HepG2 (cell line): ENCODE data around the gene NXPH1. TPM values are rescaled to one million over a fixed set of nuclear protein-coding genes. Genes with fewer than 3 reads are reported as not detected.

Experiments
- ATAC-seq: fragments of 200-7000 bp; cut with Tn5 transposase; 3 replicates; pipeline ENCODE4 v1.9.1; 2020; ENCODE audit warnings: mild to moderate bottlenecking, moderate library complexity
- BruUV-seq: library from RNA; stranded (reverse); fragments of 400-500 nt; replicated peaks from 2 replicates; lab custom pipeline; 2021; lab: Mats Ljungman, UMichigan
- CTCF ChIA-PET: fragments of 300-600 bp; formaldehyde crosslinking; extraction: SDS; loops from one replicate; lab custom pipeline; 2021; ENCODE audit warnings: low total read pairs, inconsistent platforms, low intra/inter-chr PET ratio; lab: Yijun Ruan, JAX
- POLR2A ChIA-PET: fragments of 350-600 bp; sonication (Branson Sonifier 250); formaldehyde crosslinking; loops from one replicate; lab custom pipeline; 2020; ENCODE audit warnings: antibody characterized with exemption, inconsistent platforms; lab: Yijun Ruan, JAX
- DNase-seq: peaks from one replicate; pipeline ENCODE4 v3.0.0-alpha.2; 2015; ENCODE audit warnings: low spot score
- FAIRE-seq: peaks from 3 replicates; lab custom pipeline; 2011; peaks lifted over from hg19 to GRCh38; lab: Jason Lieb, UNC
- H2AFZ ChIP-seq: one replicate; pipeline ENCODE4 v1.6.1; 2011; ENCODE audit warnings: low read length, inconsistent platforms
- H3K27ac ChIP-seq: fragments of 300-600 bp; 3 replicates; pipeline ENCODE4 v1.8.0; 2011; ENCODE audit warnings: mixed run types, mild to moderate bottlenecking, mixed read lengths, low read length, inconsistent platforms; ENCODE audit not compliant: insufficient read depth; ENCODE audit errors: extremely low read length
- H3K27me3 ChIP-seq, 2 experiments: fragments of 200-600 bp in 1 of 2; 2 replicates in 1 of 2; 3 replicates in 1 of 2; pipeline versions ENCODE4 v1.6.0 to v1.8.0; 2011; ENCODE audit warnings: low read length in 2 of 2, mild to moderate bottlenecking in 2 of 2, moderate library complexity in 2 of 2, inconsistent platforms in 1 of 2; ENCODE audit not compliant: insufficient read depth in 2 of 2, control insufficient read depth in 1 of 2
- H3K36me3 ChIP-seq, 2 experiments: fragments of 200-600 bp in 1 of 2; replicated peaks in 1 of 2; 2 replicates in 1 of 2; 3 replicates in 1 of 2; pipeline versions ENCODE4 v1.5.1 to v1.8.0; 2011; ENCODE audit warnings: low read length in 2 of 2, inconsistent platforms in 1 of 2; ENCODE audit not compliant: insufficient read depth in 2 of 2, control insufficient read depth in 1 of 2
- H3K4me1 ChIP-seq: 2 replicates; pipeline ENCODE4 v1.5.1; 2012; ENCODE audit warnings: low read length, inconsistent platforms; ENCODE audit not compliant: insufficient read depth
- H3K4me2 ChIP-seq: 2 replicates; pipeline ENCODE4 v1.6.0; 2011; ENCODE audit warnings: low read depth, low read length, inconsistent platforms
- H3K4me3 ChIP-seq, 3 experiments: fragments of 200-600 bp in 1 of 3; sonication (generic), shearing (Covaris generic) in 1 of 3; replicated peaks in 1 of 3; 2 replicates each; pipeline ENCODE4 v1.5.1; 2011 to 2016; ENCODE audit warnings: low read length in 3 of 3, inconsistent platforms in 2 of 3, low read depth in 2 of 3, mild to moderate bottlenecking in 2 of 3, control low read depth in 1 of 3, mixed read lengths in 1 of 3; ENCODE audit not compliant: insufficient read depth in 1 of 3
- H3K79me2 ChIP-seq: one replicate; pipeline ENCODE4 v1.6.1; 2011; ENCODE audit warnings: low read length, inconsistent platforms; ENCODE audit not compliant: insufficient read depth
- H3K9ac ChIP-seq: 2 replicates; pipeline ENCODE4 v1.6.0; 2011; ENCODE audit warnings: mild to moderate bottlenecking, low read depth, low read length, inconsistent platforms; ENCODE audit not compliant: insufficient read depth
- H3K9me3 ChIP-seq: 2 replicates; pipeline ENCODE4 v1.5.1; 2012; ENCODE audit warnings: mild to moderate bottlenecking, low read length
- H4K20me1 ChIP-seq: 2 replicates; pipeline ENCODE4 v1.6.0; 2011; ENCODE audit warnings: inconsistent platforms, mild to moderate bottlenecking, low read length, moderate library complexity; ENCODE audit not compliant: insufficient read depth
- ADNP ChIP-seq: sonication (generic); formaldehyde crosslinking; IDR thresholded peaks from 2 replicates; pipeline ENCODE4 v1.4.0; 2020; ENCODE audit warnings: missing genetic modification reagents
- CENPT ChIP-seq: sonication (generic); formaldehyde crosslinking; IDR thresholded peaks from 2 replicates; pipeline ENCODE4 v1.8.0; 2022; ENCODE audit warnings: low read depth, mild to moderate bottlenecking, moderate library complexity, missing genetic modification reagents
- FOXK2 ChIP-seq: fragments of 450-650 bp; IDR thresholded peaks from 2 replicates; pipeline ENCODE4 v1.6.1; 2016
- HNRNPL ChIP-seq: fragments of 200-400 bp; formaldehyde crosslinking; IDR thresholded peaks from 2 replicates; pipeline ENCODE4 v1.6.1; 2017; ENCODE audit warnings: mild to moderate bottlenecking, low read depth, low read length
- MEF2D ChIP-seq: sonication (generic); formaldehyde crosslinking; IDR thresholded peaks from 2 replicates; pipeline ENCODE4 v1.5.1; 2020; ENCODE audit warnings: mild to moderate bottlenecking, missing genetic modification reagents
- RAD51 ChIP-seq: fragments of 450-650 bp; IDR thresholded peaks from 2 replicates; pipeline ENCODE4 v1.6.1; 2016; ENCODE audit warnings: borderline replicate concordance
- SIX4 ChIP-seq: sonication (generic); formaldehyde crosslinking; IDR thresholded peaks from 2 replicates; pipeline ENCODE4 v1.4.0; 2020; ENCODE audit warnings: missing genetic modification reagents
- SMAD3 ChIP-seq: sonication (generic); formaldehyde crosslinking; IDR thresholded peaks from 2 replicates; pipeline ENCODE4 v1.4.0; 2020; ENCODE audit warnings: missing genetic modification reagents
- SRSF9 ChIP-seq: fragments of 200-400 bp; formaldehyde crosslinking; IDR thresholded peaks from 2 replicates; pipeline ENCODE4 v1.6.1; 2018; ENCODE audit warnings: borderline replicate concordance, mild to moderate bottlenecking, low read depth, low read length; ENCODE audit not compliant: insufficient read depth, poor library complexity, severe bottlenecking
- ZFP36 ChIP-seq: fragments of 150-350 bp; IDR thresholded peaks from 2 replicates; pipeline ENCODE4 v1.6.1; 2018; ENCODE audit warnings: borderline replicate concordance, low read length, low read depth; ENCODE audit not compliant: partially characterized antibody
- ZKSCAN8 ChIP-seq: IDR thresholded peaks from 2 replicates; pipeline ENCODE4 v1.6.1; 2016; ENCODE audit warnings: borderline replicate concordance, missing genetic modification reagents, missing compliant biosample characterization
- ZNF142 ChIP-seq: sonication (generic); formaldehyde crosslinking; IDR thresholded peaks from 2 replicates; pipeline ENCODE4 v1.4.0; 2020; ENCODE audit warnings: missing genetic modification reagents
- ZNF143 ChIP-seq: sonication (generic); formaldehyde crosslinking; IDR thresholded peaks from 2 replicates; pipeline ENCODE4 v1.4.0; 2020; ENCODE audit warnings: missing genetic modification reagents
- ZNF234 ChIP-seq: sonication (generic); formaldehyde crosslinking; conservative IDR thresholded peaks from 2 replicates; pipeline ENCODE4 v1.5.1; 2020; ENCODE audit warnings: mild to moderate bottlenecking, missing genetic modification reagents
- ZNF619 ChIP-seq: sonication (generic); formaldehyde crosslinking; IDR thresholded peaks from 2 replicates; pipeline ENCODE4 v1.4.0; 2020; ENCODE audit warnings: mild to moderate bottlenecking, missing genetic modification reagents
- ZNF749 ChIP-seq: sonication (generic); formaldehyde crosslinking; IDR thresholded peaks from 2 replicates; pipeline ENCODE4 v1.8.0; 2022; ENCODE audit warnings: mild to moderate bottlenecking, missing genetic modification reagents, moderate library complexity, borderline replicate concordance
- ZNF839 ChIP-seq: sonication (generic); formaldehyde crosslinking; IDR thresholded peaks from 2 replicates; pipeline ENCODE4 v1.4.0; 2020; ENCODE audit warnings: missing genetic modification reagents, mild to moderate bottlenecking, borderline replicate concordance
- WGBS: methylation state at CpG from one replicate; pipeline ENCODE4 v1.1.6; 2017; ENCODE audit warnings: low lambda C conversion rate; 5-methylcytosine and 5-hydroxymethylcytosine counted together
- in situ Hi-C: cut with HindIII; loops from 2 replicates; pipeline ENCODE4 v1.10.0; 2017; ENCODE audit warnings: low pct_unique_long_range_greater_than_20kb; ENCODE audit not compliant: extremely low pct_ligation_motif_present
- intact Hi-C: fragments of 100-400 bp; cut with micrococcal nuclease; formaldehyde crosslinking; loops from one replicate; pipeline ENCODE4 v1.10.0; 2022; ENCODE audit not compliant: unreplicated experiment
- polyA plus RNA-seq, 8 experiments: library from polyadenylated mRNA; depleted of rRNA in 3 of 8; stranded (reverse) in 7 of 8; unstranded in 1 of 8; fragments of >200 nt; fragmentation: Illumina TruSeq in 4 of 8; extraction: Trizol in 4 of 8; gene quantifications; 2 replicates each; pipeline versions ENCODE4 v1.2.1 to v1.2.3, GENCODE V29; 2011 to 2016; ENCODE audit warnings: low read depth in 4 of 8, missing spikeins in 1 of 8, mixed read lengths in 1 of 8; ENCODE audit not compliant: insufficient read depth in 1 of 8
- total RNA-seq, 5 experiments: library from RNA; depleted of rRNA; stranded (reverse); fragments of >200 nt; fragmentation: Illumina TruSeq; extraction: Trizol; gene quantifications; 2 replicates each; pipeline ENCODE4 v1.2.3, GENCODE V29; 2016; ENCODE audit warnings: low read depth in 1 of 5
- TF ChIP-seq, protein P1 (sequence below): IDR thresholded peaks from 2 replicates; pipeline ENCODE4 v1.6.1; 2016; ENCODE audit warnings: mild to moderate bottlenecking

The NXPH1 gene
- total and polyA plus RNA-seq, 2 of the 13 experiments (the other 11 are each of a cell fraction or from before 2014, with no cell fraction given) = not detected

GRCh38 chr7:8499128-8499527 lies 65.7 kb downstream of the NXPH1 start:
- FAIRE-seq = no peak
- H3K36me3 ChIP-seq = no peaks in the 10 kb centered on the region
- in situ Hi-C loops = no loop called here

DNA sequence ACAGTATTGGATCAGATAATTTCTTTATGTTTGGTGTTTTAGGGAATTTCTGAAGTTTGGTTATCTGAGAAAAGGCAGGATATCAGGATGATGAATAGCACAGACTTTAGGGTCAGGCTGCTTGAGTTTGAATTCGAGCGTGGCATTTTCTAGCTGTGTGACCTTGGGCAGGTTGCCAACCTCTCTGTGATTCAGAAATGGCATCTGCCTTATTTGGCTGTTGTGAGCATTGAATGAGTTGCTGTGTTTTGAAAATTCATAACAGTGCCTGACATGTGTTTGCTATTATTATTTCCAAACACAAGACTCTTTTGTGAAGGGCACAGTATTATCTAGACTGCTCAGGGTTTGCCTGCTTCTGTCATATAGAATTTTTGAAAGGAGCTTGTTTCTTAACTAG lies 66.9 kb downstream of the NXPH1 start:
- no peaks in the 10 kb centered on the region for H3K36me3 ChIP-seq
- H3K9ac ChIP-seq = no peak overlapping the region
- ChIA-PET CTCF (no interaction called here), POLR2A (no interaction called here)
- BruUV-seq = no TSS peak
- in situ Hi-C loops (no loop called here), intact Hi-C loops (no loop called here)
- no peak overlapping the region for H2AFZ ChIP-seq
- DNase-seq = no peak
- ATAC-seq = no peak
- no peaks in the 10 kb centered on the region for H3K79me2 ChIP-seq
- no CpG with 5 or more reads among the region's 2 CpGs for WGBS
- H3K27ac ChIP-seq = no peak overlapping the region
- H3K27me3 ChIP-seq = no peaks in the 10 kb centered on the region
- FAIRE-seq = no peak
- no peaks in the 10 kb centered on the region for H3K4me1 ChIP-seq
- no peaks in the 10 kb centered on the region for H4K20me1 ChIP-seq
- no peaks in the 10 kb centered on the region; the same call in 1 of the 2 replicates for H3K9me3 ChIP-seq
- H3K4me3 ChIP-seq = no peak overlapping the region
- H3K4me2 ChIP-seq = no peak overlapping the region
- TF ChIP-seq ZFP36 (no peak), ADNP (CRISPR knock-in tag) (no peak), FOXK2 (no peak), SMAD3 (no peak), ZNF839 (no peak), RAD51 (no peak), ZNF143 (CRISPR knock-in tag) (no peak), ZNF142 (CRISPR knock-in tag) (no peak), ZNF749 (CRISPR knock-in tag) (no peak)
- TF ChIP-seq, protein P1, sequence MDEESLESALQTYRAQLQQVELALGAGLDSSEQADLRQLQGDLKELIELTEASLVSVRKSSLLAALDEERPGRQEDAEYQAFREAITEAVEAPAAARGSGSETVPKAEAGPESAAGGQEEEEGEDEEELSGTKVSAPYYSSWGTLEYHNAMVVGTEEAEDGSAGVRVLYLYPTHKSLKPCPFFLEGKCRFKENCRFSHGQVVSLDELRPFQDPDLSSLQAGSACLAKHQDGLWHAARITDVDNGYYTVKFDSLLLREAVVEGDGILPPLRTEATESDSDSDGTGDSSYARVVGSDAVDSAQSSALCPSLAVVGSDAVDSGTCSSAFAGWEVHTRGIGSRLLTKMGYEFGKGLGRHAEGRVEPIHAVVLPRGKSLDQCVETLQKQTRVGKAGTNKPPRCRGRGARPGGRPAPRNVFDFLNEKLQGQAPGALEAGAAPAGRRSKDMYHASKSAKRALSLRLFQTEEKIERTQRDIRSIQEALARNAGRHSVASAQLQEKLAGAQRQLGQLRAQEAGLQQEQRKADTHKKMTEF (CRISPR knock-in tag) = no peak

More at GRCh38 chr7:8499128-8499527, 65.7 kb downstream of the NXPH1 start:
- intact Hi-C loops = no loop called here
- no TSS peak for BruUV-seq
- Histone ChIP-seq H3K27me3 (no peaks in the 10 kb centered on the region), H3K4me2 (no peak overlapping the region), H3K79me2 (no peaks in the 10 kb centered on the region), H3K9me3 (no peaks in the 10 kb centered on the region; the same call in 1 of the 2 replicates), H3K27ac (no peak overlapping the region), H3K9ac (no peak overlapping the region), H2AFZ (no peak overlapping the region), H3K4me1 (no peaks in the 10 kb centered on the region), H3K4me3 (no peak overlapping the region), H4K20me1 (no peaks in the 10 kb centered on the region)
- ChIA-PET POLR2A (no interaction called here), CTCF (no interaction called here)
- DNase-seq (no peak), ATAC-seq (no peak)
- no peak for TF ChIP-seq ZKSCAN8 (CRISPR knock-in tag)
- no peak for TF ChIP-seq ZNF619 (CRISPR knock-in tag)
- TF ChIP-seq ZNF234 (CRISPR knock-in tag) = no peak
- TF ChIP-seq SRSF9 = no peak
- no peak for TF ChIP-seq SIX4 (CRISPR knock-in tag)
- no peak for TF ChIP-seq MEF2D
- no peak for TF ChIP-seq HNRNPL
- TF ChIP-seq CENPT (CRISPR knock-in tag) = no peak
